Caco-2 (cell line): ENCODE data around the gene TRPC6. TPM values are rescaled to one million over a fixed set of nuclear protein-coding genes. Genes with fewer than 3 reads are reported as not detected.
"Not testable (repeated sequence)": the region's sequence is repeated elsewhere in the genome, so short reads cannot be mapped to it uniquely, and the experiment has no call there.

Source experiments
- BruUV-seq: library from RNA; stranded (reverse); fragments of 400-500 nt; replicated peaks from 2 replicates; lab custom pipeline; 2021; lab: Mats Ljungman, UMichigan
- CTCF ChIA-PET: fragments of 300-600 bp; sonication (Branson Sonifier 250); formaldehyde crosslinking; loops from one replicate; lab custom pipeline; 2022; ENCODE audit warnings: antibody characterized with exemption; lab: Charles Lee
- POLR2A ChIA-PET: fragments of 300-600 bp; sonication (Branson Sonifier 250); formaldehyde crosslinking; loops from one replicate; lab custom pipeline; 2022; ENCODE audit warnings: antibody characterized with exemption; lab: Charles Lee
- DNase-seq, 2 experiments: peaks; one replicate each; pipeline versions ENCODE4 v3.0.0 to v3.0.0-alpha.2; 2020 to 2022
- H3K27me3 ChIP-seq: replicated peaks from 2 replicates; pipeline ENCODE4 v1.6.0; 2011; ENCODE audit warnings: low read length; ENCODE audit not compliant: control insufficient read depth, insufficient read depth
- H3K36me3 ChIP-seq: 2 replicates; pipeline ENCODE4 v1.5.1; 2011; ENCODE audit warnings: low read length; ENCODE audit not compliant: control insufficient read depth, insufficient read depth
- H3K4me1 ChIP-seq: fragments of 250-450 bp; sonication (Bioruptor Pico); 2 replicates; pipeline ENCODE4 v1.5.1; 2020; ENCODE audit warnings: mild to moderate bottlenecking
- H3K4me3 ChIP-seq: 2 replicates; pipeline ENCODE4 v1.5.1; 2011; ENCODE audit warnings: low read depth, mild to moderate bottlenecking, control low read depth, low read length
- H3K9me3 ChIP-seq: fragments of 250-450 bp; sonication (Bioruptor Pico); 2 replicates; pipeline ENCODE4 v1.5.1; 2020; ENCODE audit warnings: mild to moderate bottlenecking, moderate library complexity
- H3K27ac Mint-ChIP-seq: one replicate; pipeline ENCODE4 v1.8.0; 2022; ENCODE audit warnings: mixed read lengths; ENCODE audit not compliant: unreplicated experiment
- H3K27me3 Mint-ChIP-seq: one replicate; pipeline ENCODE4 v1.8.0; 2022; ENCODE audit warnings: mixed read lengths; ENCODE audit not compliant: insufficient read depth, unreplicated experiment
- H3K36me3 Mint-ChIP-seq: one replicate; pipeline ENCODE4 v1.8.0; 2022; ENCODE audit warnings: mild to moderate bottlenecking, mixed read lengths; ENCODE audit not compliant: insufficient read depth, unreplicated experiment
- H3K4me1 Mint-ChIP-seq: one replicate; pipeline ENCODE4 v1.8.0; 2022; ENCODE audit warnings: low read depth, mixed read lengths; ENCODE audit not compliant: unreplicated experiment
- H3K4me3 Mint-ChIP-seq: one replicate; pipeline ENCODE4 v1.8.0; 2022; ENCODE audit warnings: mild to moderate bottlenecking, moderate library complexity, mixed read lengths; ENCODE audit not compliant: unreplicated experiment
- H3K9me3 Mint-ChIP-seq: one replicate; pipeline ENCODE4 v1.8.0; 2022; ENCODE audit warnings: mixed read lengths; ENCODE audit not compliant: unreplicated experiment
- intact Hi-C: fragments of 100-400 bp; cut with micrococcal nuclease; formaldehyde crosslinking; loops from one replicate; pipeline ENCODE4 v1.10.0; 2022; ENCODE audit not compliant: unreplicated experiment
- total RNA-seq: library from RNA; stranded (reverse); gene quantifications from 2 replicates; pipeline ENCODE4 v1.2.3, GENCODE V29; 2022
- TF ChIP-seq, protein P1 (sequence below), 2 experiments: fragments of 200-600 bp in 1 of 2; IDR thresholded peaks; 1 replicate in 1 of 2; 2 replicates in 1 of 2; pipeline versions ENCODE4 v1.5.1 to v1.8.0; 2011 to 2022; ENCODE audit warnings: antibody characterized with exemption in 1 of 2, control low read depth in 1 of 2, inconsistent platforms in 1 of 2, low read depth in 1 of 2, low read length in 1 of 2, mild to moderate bottlenecking in 1 of 2, moderate library complexity in 1 of 2; ENCODE audit not compliant: insufficient read depth in 1 of 2, severe bottlenecking in 1 of 2, unreplicated experiment in 1 of 2

TRPC6 gene
- total RNA-seq, 1 experiment from 2014 or later, result 0.14 TPM

DNA sequence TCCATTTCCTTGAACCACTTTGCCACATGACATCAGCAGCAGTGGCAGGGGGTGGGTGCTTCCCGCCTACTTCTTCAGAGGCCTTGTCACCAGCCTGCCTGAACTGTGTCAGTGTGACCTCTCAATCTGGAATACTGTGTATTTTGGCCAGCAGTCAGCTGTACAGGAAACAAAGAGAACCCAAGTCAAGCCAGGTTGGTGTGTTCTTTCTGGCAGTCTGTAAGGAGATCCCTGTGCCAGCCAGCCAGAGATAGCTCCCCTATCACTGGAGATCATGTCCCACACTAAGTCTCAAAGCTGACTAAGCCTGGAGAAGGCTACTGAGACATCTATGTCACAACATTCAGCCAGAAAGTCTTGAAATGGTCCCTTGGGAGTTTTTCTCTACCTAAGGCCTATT is 142.1 kb downstream of the TRPC6 start:
- Mint-ChIP-seq H3K27ac (no peak overlapping the region), H3K4me1 (peaks cover 6% of the 10 kb centered on the region), H3K36me3 (no peaks in the 10 kb centered on the region), H3K27me3 (no peaks in the 10 kb centered on the region), H3K4me3 (no peak overlapping the region), H3K9me3 (no peaks in the 10 kb centered on the region)
- POLR2A ChIA-PET, result no interaction called here
- Histone ChIP-seq H3K4me1 (no peaks in the 10 kb centered on the region), H3K27me3 (no peaks in the 10 kb centered on the region), H3K36me3 (no peaks in the 10 kb centered on the region), H3K4me3 (no peak overlapping the region), H3K9me3 (no peaks in the 10 kb centered on the region)
- CTCF ChIA-PET, result no interaction called here
- TF ChIP-seq, protein P1, sequence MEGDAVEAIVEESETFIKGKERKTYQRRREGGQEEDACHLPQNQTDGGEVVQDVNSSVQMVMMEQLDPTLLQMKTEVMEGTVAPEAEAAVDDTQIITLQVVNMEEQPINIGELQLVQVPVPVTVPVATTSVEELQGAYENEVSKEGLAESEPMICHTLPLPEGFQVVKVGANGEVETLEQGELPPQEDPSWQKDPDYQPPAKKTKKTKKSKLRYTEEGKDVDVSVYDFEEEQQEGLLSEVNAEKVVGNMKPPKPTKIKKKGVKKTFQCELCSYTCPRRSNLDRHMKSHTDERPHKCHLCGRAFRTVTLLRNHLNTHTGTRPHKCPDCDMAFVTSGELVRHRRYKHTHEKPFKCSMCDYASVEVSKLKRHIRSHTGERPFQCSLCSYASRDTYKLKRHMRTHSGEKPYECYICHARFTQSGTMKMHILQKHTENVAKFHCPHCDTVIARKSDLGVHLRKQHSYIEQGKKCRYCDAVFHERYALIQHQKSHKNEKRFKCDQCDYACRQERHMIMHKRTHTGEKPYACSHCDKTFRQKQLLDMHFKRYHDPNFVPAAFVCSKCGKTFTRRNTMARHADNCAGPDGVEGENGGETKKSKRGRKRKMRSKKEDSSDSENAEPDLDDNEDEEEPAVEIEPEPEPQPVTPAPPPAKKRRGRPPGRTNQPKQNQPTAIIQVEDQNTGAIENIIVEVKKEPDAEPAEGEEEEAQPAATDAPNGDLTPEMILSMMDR (IDR thresholded peaks at IDR 0.05; ENCODE audit: insufficient read depth in 1 of 2, low read depth in 1 of 2, low read length in 1 of 2, severe bottlenecking in 1 of 2, unreplicated experiment in 1 of 2), result no peak
- no peak for DNase-seq
- intact Hi-C loops, result no loop called here
- no TSS peak for BruUV-seq

- CTCF ChIA-PET, result interaction anchor here (0.6 to 1.4 kb wide), 5 partner anchors 10 to 487 kb away, joined by 3 to 4 read pairs (median 3); no protein-coding TSS in a partner anchor
- no peak overlapping the region for H3K27ac Mint-ChIP-seq
- H3K4me3 Mint-ChIP-seq, result no peak overlapping the region
Observed at GRCh38 chr11:101439488-101439887, 144.3 kb downstream of the TRPC6 start.

GRCh38 chr11:101438708-101439107 is 145.1 kb downstream of the TRPC6 start:
- H3K4me3 ChIP-seq, H3K9me3 ChIP-seq, H3K4me3 Mint-ChIP-seq, H3K27ac Mint-ChIP-seq, H3K9me3 Mint-ChIP-seq, POLR2A ChIA-PET, H3K27me3 ChIP-seq, DNase-seq, H3K27me3 Mint-ChIP-seq, BruUV-seq, H3K36me3 ChIP-seq, H3K4me1 ChIP-seq, H3K36me3 Mint-ChIP-seq, H3K4me1 Mint-ChIP-seq: not testable (repeated sequence)
- intact Hi-C loops, result loop anchor here (5.0 kb wide), 1 partner anchor 311 kb away; the partner anchor contains the start of gene PGR
- CTCF ChIA-PET, result interaction anchor here (0.7 to 2.0 kb wide), 3 partner anchors 9 to 181 kb away, joined by 3 to 8 read pairs (median 4); no protein-coding TSS in a partner anchor

More at GRCh38 chr11:101439488-101439887, 144.3 kb downstream of the TRPC6 start:
- Histone ChIP-seq H3K36me3 (no peaks in the 10 kb centered on the region), H3K4me1 (no peaks in the 10 kb centered on the region), H3K4me3 (no peak overlapping the region), H3K9me3 (no peaks in the 10 kb centered on the region), H3K27me3 (no peaks in the 10 kb centered on the region)
- intact Hi-C loops, result loop anchor here (5.0 kb wide), 1 partner anchor 312 kb away; the partner anchor contains the start of gene PGR
- POLR2A ChIA-PET, result no interaction called here
- Mint-ChIP-seq H3K9me3 (no peaks in the 10 kb centered on the region), H3K27me3 (no peaks in the 10 kb centered on the region), H3K4me1 (no peaks in the 10 kb centered on the region), H3K36me3 (no peaks in the 10 kb centered on the region)
- no TSS peak for BruUV-seq
- TF ChIP-seq, protein P1 (IDR thresholded peaks at IDR 0.05; ENCODE audit: insufficient read depth in 1 of 2, low read depth in 1 of 2, low read length in 1 of 2, severe bottlenecking in 1 of 2, unreplicated experiment in 1 of 2), result peak; percentile 27 to 48
- DNase-seq, result no peak
